Small intestine (tissue), 7 donors: Measurements from ENCODE around the gene CACNG8. TPM values are rescaled to one million over a fixed set of nuclear protein-coding genes. Genes with fewer than 3 reads are reported as not detected.

Experiments used
- DNase-seq, 2 donors: peaks; one replicate each; pipeline versions ENCODE4 v3.0.0 to v3.0.0-alpha.2; 2013
- FAIRE-seq: peaks from 2 replicates; lab custom pipeline; 2012; peaks lifted over from hg19 to GRCh38; lab: Jason Lieb, UNC
- H3K27ac ChIP-seq, 3 donors: one replicate each; pipeline ENCODE4 v1.5.1; 2013; ENCODE audit warnings: low read length in 2 of 3, mild to moderate bottlenecking in 2 of 3, control low read depth in 1 of 3, inconsistent platforms in 1 of 3, low read depth in 1 of 3, moderate library complexity in 1 of 3
- H3K27me3 ChIP-seq, 3 donors: one replicate each; pipeline ENCODE4 v1.6.1; 2013; ENCODE audit warnings: low read length in 3 of 3, inconsistent platforms in 1 of 3; ENCODE audit not compliant: control insufficient read depth in 3 of 3, insufficient read depth in 3 of 3
- H3K36me3 ChIP-seq, 3 donors: one replicate each; pipeline ENCODE4 v1.6.1; 2013; ENCODE audit warnings: low read length in 3 of 3, inconsistent platforms in 1 of 3, low read depth in 1 of 3, mild to moderate bottlenecking in 1 of 3, moderate library complexity in 1 of 3; ENCODE audit not compliant: control insufficient read depth in 3 of 3, insufficient read depth in 2 of 3
- H3K4me1 ChIP-seq, 3 donors: one replicate each; pipeline ENCODE4 v1.6.1; 2013; ENCODE audit warnings: low read length in 2 of 3, inconsistent platforms in 1 of 3, low read depth in 1 of 3, mild to moderate bottlenecking in 1 of 3, moderate library complexity in 1 of 3; ENCODE audit not compliant: control insufficient read depth in 3 of 3, insufficient read depth in 2 of 3
- H3K4me3 ChIP-seq, 3 donors: one replicate each; pipeline ENCODE4 v1.5.1; 2013; ENCODE audit warnings: low read length in 3 of 3, control low read depth in 1 of 3, inconsistent platforms in 1 of 3, low read depth in 1 of 3, mild to moderate bottlenecking in 1 of 3, moderate library complexity in 1 of 3
- H3K9me3 ChIP-seq, 2 donors: one replicate each; pipeline ENCODE4 v1.6.1; 2013; ENCODE audit warnings: low read depth in 1 of 2, low read length in 1 of 2; ENCODE audit not compliant: control insufficient read depth in 2 of 2, insufficient read depth in 1 of 2
- WGBS, 3 donors: extraction: QIAGEN DNeasy Blood & Tissue Kit; methylation state at CpG; one replicate each; pipeline ENCODE4 v1.1.7; 2013; 5-methylcytosine and 5-hydroxymethylcytosine counted together
- polyA plus RNA-seq, 4 donors: library from polyadenylated mRNA; stranded (reverse) in 3 of 4; unstranded in 1 of 4; fragments of 200-250 nt in 3 of 4; fragments of 120-200 nt in 1 of 4; gene quantifications; one replicate each; pipeline versions ENCODE4 v1.2.1 to v1.2.3, GENCODE V29; 2013
- donor health status: healthy with polysubstance abuse.
- donor health status: control.
- donor health status: control.
- donor health status: Bipolar disorder and iron deficiency.
- donor health status: healthy.

CACNG8 gene
- polyA plus RNA-seq, 4 donors = 0.03 to 0.12 TPM; not detected in 2

- Histone ChIP-seq H3K9me3 (peaks cover 3 to 16% of the 10 kb centered on the region in 2 donors), H3K27me3 (peaks cover 3 to 59% (median 38%) of the 10 kb centered on the region in 3 donors), H3K36me3 (no peaks in the 10 kb centered on the region), H3K4me3 (peak overlapping the region in 1 of 3 donors; percentile 32), H3K4me1 (peaks cover 0 to 4% (median 2%) of the 10 kb centered on the region in 3 donors), H3K27ac (no peak overlapping the region)
- DNase-seq (peak in 1 of 2 donors; percentile 32), FAIRE-seq (no peak)
- 4 to 9% (median 8%) methylated on average over 23 to 62 of the region's 62 CpGs for WGBS, 3 donors
Observed at GRCh38 chr19:53982001-53982451, 19.3 kb downstream of the CACNG8 start.

GRCh38 chr19:53982611-53983010, 19.9 kb downstream of the CACNG8 start:
- WGBS, 3 donors = 0 to 9% (median 1%) methylated on average over 7 to 61 of the region's 61 CpGs
- DNase-seq = peak in 1 of 2 donors; percentile 39

GRCh38 chr19:53983457-53984289, 20.9 kb downstream of the CACNG8 start:
- peaks cover 3 to 43% (median 38%) of the 10 kb centered on the region in 3 donors for H3K27me3 ChIP-seq
- no peak overlapping the region for H3K27ac ChIP-seq
- FAIRE-seq = no peak
- H3K4me1 ChIP-seq = peaks cover 0 to 4% (median 0%) of the 10 kb centered on the region in 3 donors
- H3K4me3 ChIP-seq = no peak overlapping the region
- DNase-seq = no peak
- peaks cover 3 to 13% of the 10 kb centered on the region in 2 donors for H3K9me3 ChIP-seq
- 78 to 81% (median 79%) methylated on average over 24 of the region's 24 CpGs for WGBS, 3 donors
- H3K36me3 ChIP-seq = no peaks in the 10 kb centered on the region

More at GRCh38 chr19:53982611-53983010, 19.9 kb downstream of the CACNG8 start:
- Histone ChIP-seq H3K9me3 (peaks cover 3 to 16% of the 10 kb centered on the region in 2 donors), H3K36me3 (no peaks in the 10 kb centered on the region), H3K4me1 (peaks cover 0 to 4% (median 1%) of the 10 kb centered on the region in 3 donors), H3K27me3 (peaks cover 3 to 54% (median 38%) of the 10 kb centered on the region in 3 donors), H3K4me3 (peak overlapping the region in 2 of 3 donors; percentile 9 to 32), H3K27ac (no peak overlapping the region)
- FAIRE-seq = no peak

- Histone ChIP-seq H3K9me3 (peaks cover 2 to 5% of the 10 kb centered on the region in 2 donors), H3K4me1 (peaks cover 0 to 4% (median 0%) of the 10 kb centered on the region in 3 donors), H3K4me3 (no peak overlapping the region), H3K27me3 (peaks cover 0 to 22% (median 21%) of the 10 kb centered on the region in 3 donors), H3K27ac (no peak overlapping the region), H3K36me3 (no peaks in the 10 kb centered on the region)
- WGBS, 3 donors = 66 to 73% (median 71%) methylated on average over 6 of the region's 6 CpGs
- FAIRE-seq (no peak), DNase-seq (no peak)
Observed at GRCh38 chr19:53985863-53986262, 23.1 kb downstream of the CACNG8 start.

- Histone ChIP-seq H3K36me3 (no peaks in the 10 kb centered on the region), H3K4me1 (no peaks in the 10 kb centered on the region), H3K4me3 (no peak overlapping the region), H3K27ac (no peak overlapping the region), H3K9me3 (no peaks in the 10 kb centered on the region), H3K27me3 (peaks cover 0 to 30% (median 21%) of the 10 kb centered on the region in 3 donors)
- 85 to 90% (median 87%) methylated on average over 6 of the region's 6 CpGs for WGBS, 3 donors
- no peak for FAIRE-seq
- DNase-seq = no peak
Observed at GRCh38 chr19:53988981-53989380, 26.2 kb downstream of the CACNG8 start.

GRCh38 chr19:53989600-53990533, 27.1 kb downstream of the CACNG8 start:
- Histone ChIP-seq H3K36me3 (no peaks in the 10 kb centered on the region), H3K4me1 (no peaks in the 10 kb centered on the region), H3K4me3 (no peak overlapping the region), H3K9me3 (no peaks in the 10 kb centered on the region), H3K27me3 (peaks cover 0 to 25% (median 20%) of the 10 kb centered on the region in 3 donors), H3K27ac (no peak overlapping the region)
- WGBS, 3 donors = 55 to 64% (median 63%) methylated on average over 21 to 22 of the region's 22 CpGs
- no peak for FAIRE-seq
- no peak for DNase-seq

- Histone ChIP-seq H3K4me1 (no peaks in the 10 kb centered on the region), H3K36me3 (no peaks in the 10 kb centered on the region), H3K27ac (no peak within 1 kb of the TSS), H3K9me3 (no peaks in the 10 kb centered on the region), H3K4me3 (peak within 1 kb of the TSS in 1 of 3 donors; percentile 9), H3K27me3 (peaks cover 0 to 26% (median 25%) of the 10 kb centered on the region in 3 donors)
- peak in 1 of 2 donors; percentile 11 for DNase-seq
- no peak for FAIRE-seq
- 5 to 9% (median 5%) methylated on average over 39 to 66 of the region's 66 CpGs for WGBS, 3 donors
Observed at GRCh38 chr19:53991224-53992113, 28.7 kb downstream of the CACNG8 start, which contains the start of gene CACNG6. CACNG6 (plus strand) TSS chr19:53991637; CDS start chr19:53992878, 1,241 bp downstream.
